Fibroblast of lung (primary cell): ENCODE results near the gene WDR86. TPM values are rescaled to one million over a fixed set of nuclear protein-coding genes. Genes with fewer than 3 reads are reported as not detected.

Experiments used
- DNase-seq, 2 donors: peaks; one replicate each; pipeline versions ENCODE4 v3.0.0 to v3.0.0-alpha.2; 2010; ENCODE audit warnings: low read depth in 2 of 2
- H2AFZ ChIP-seq: 2 replicates; pipeline ENCODE4 v1.5.1; 2012; ENCODE audit warnings: low read length, control low read depth, inconsistent platforms
- H3K27ac ChIP-seq: 2 replicates; pipeline ENCODE4 v1.5.1; 2011; ENCODE audit warnings: low read length, control low read depth; ENCODE audit not compliant: insufficient read depth
- H3K27me3 ChIP-seq: 2 replicates; pipeline ENCODE4 v1.5.1; 2011; ENCODE audit warnings: mild to moderate bottlenecking, low read length; ENCODE audit not compliant: control insufficient read depth, insufficient read depth
- H3K36me3 ChIP-seq: 2 replicates; pipeline ENCODE4 v1.5.1; 2011; ENCODE audit warnings: low read length; ENCODE audit not compliant: control insufficient read depth, insufficient read depth
- H3K4me1 ChIP-seq: 2 replicates; pipeline ENCODE4 v1.5.1; 2011; ENCODE audit warnings: low read length; ENCODE audit not compliant: control insufficient read depth, insufficient read depth; ENCODE audit errors: extremely low read depth
- H3K4me2 ChIP-seq: 2 replicates; pipeline ENCODE4 v1.5.1; 2011; ENCODE audit warnings: low read length, control low read depth; ENCODE audit not compliant: insufficient read depth; ENCODE audit errors: extremely low read depth
- H3K4me3 ChIP-seq, 4 experiments: fragments of 200-600 bp in 1 of 4; sonication (generic) in 1 of 4; replicated peaks in 1 of 4; 2 replicates each; pipeline ENCODE4 v1.5.1; 2011 to 2016; ENCODE audit warnings: low read length in 4 of 4, low read depth in 3 of 4, mild to moderate bottlenecking in 3 of 4, control low read depth in 2 of 4, inconsistent platforms in 1 of 4, mixed read lengths in 1 of 4; ENCODE audit not compliant: insufficient read depth in 1 of 4; ENCODE audit errors: control extremely low read depth in 1 of 4
- H3K79me2 ChIP-seq: 2 replicates; pipeline ENCODE4 v1.5.1; 2012; ENCODE audit warnings: mild to moderate bottlenecking, low read length, inconsistent platforms; ENCODE audit not compliant: control insufficient read depth, insufficient read depth
- H3K9ac ChIP-seq: 2 replicates; pipeline ENCODE4 v1.5.1; 2011; ENCODE audit warnings: mild to moderate bottlenecking, low read length, control low read depth; ENCODE audit not compliant: insufficient read depth
- H3K9me3 ChIP-seq: 2 replicates; pipeline ENCODE4 v1.5.1; 2012; ENCODE audit warnings: low read depth, low read length; ENCODE audit not compliant: control insufficient read depth, insufficient read depth
- H4K20me1 ChIP-seq: 2 replicates; pipeline ENCODE4 v1.5.1; 2011; ENCODE audit warnings: low read length; ENCODE audit not compliant: control insufficient read depth, insufficient read depth; ENCODE audit errors: extremely low read depth
- EZH2 ChIP-seq: IDR thresholded peaks from 2 replicates; pipeline ENCODE4 v1.5.1; 2012; ENCODE audit warnings: low read length, control low read depth, mild to moderate bottlenecking; ENCODE audit errors: missing control alignments
- polyA plus RNA-seq, 2 donors: library from polyadenylated mRNA; depleted of rRNA in 1 of 2; stranded (reverse) in 1 of 2; unstranded in 1 of 2; fragments of >200 nt; gene quantifications; 2 replicates each; pipeline ENCODE4 v1.2.1, GENCODE V29; 2011 to 2012; ENCODE audit warnings: missing spikeins in 1 of 2
- total RNA-seq: library from RNA; depleted of rRNA; stranded (reverse); fragments of >200 nt; gene quantifications from 2 replicates; pipeline ENCODE4 v1.2.1, GENCODE V29; 2014
- TF ChIP-seq, protein P1 (sequence below), 2 donors: IDR thresholded peaks in 1 of 2; conservative IDR thresholded peaks in 1 of 2; 1 replicate in 1 of 2; 2 replicates in 1 of 2; pipeline ENCODE4 v1.5.1; 2011 to 2012; ENCODE audit warnings: low read length in 2 of 2, control low read depth in 1 of 2, inconsistent platforms in 1 of 2, low read depth in 1 of 2, mild to moderate bottlenecking in 1 of 2

The WDR86 gene
- total and polyA plus RNA-seq, 2 donors (not counting 1 experiment from before 2014, with no cell fraction given), result 0.33 TPM; not detected in 1

- Histone ChIP-seq H3K4me3 (no peak overlapping the region), H3K27ac (no peak overlapping the region), H4K20me1 (no peaks in the 10 kb centered on the region), H2AFZ (no peak overlapping the region), H3K9ac (no peak overlapping the region), H3K27me3 (no peaks in the 10 kb centered on the region), H3K36me3 (no peaks in the 10 kb centered on the region), H3K4me2 (no peak overlapping the region), H3K9me3 (no peaks in the 10 kb centered on the region), H3K79me2 (no peaks in the 10 kb centered on the region), H3K4me1 (peaks cover 9% of the 10 kb centered on the region)
- TF ChIP-seq, protein P1, sequence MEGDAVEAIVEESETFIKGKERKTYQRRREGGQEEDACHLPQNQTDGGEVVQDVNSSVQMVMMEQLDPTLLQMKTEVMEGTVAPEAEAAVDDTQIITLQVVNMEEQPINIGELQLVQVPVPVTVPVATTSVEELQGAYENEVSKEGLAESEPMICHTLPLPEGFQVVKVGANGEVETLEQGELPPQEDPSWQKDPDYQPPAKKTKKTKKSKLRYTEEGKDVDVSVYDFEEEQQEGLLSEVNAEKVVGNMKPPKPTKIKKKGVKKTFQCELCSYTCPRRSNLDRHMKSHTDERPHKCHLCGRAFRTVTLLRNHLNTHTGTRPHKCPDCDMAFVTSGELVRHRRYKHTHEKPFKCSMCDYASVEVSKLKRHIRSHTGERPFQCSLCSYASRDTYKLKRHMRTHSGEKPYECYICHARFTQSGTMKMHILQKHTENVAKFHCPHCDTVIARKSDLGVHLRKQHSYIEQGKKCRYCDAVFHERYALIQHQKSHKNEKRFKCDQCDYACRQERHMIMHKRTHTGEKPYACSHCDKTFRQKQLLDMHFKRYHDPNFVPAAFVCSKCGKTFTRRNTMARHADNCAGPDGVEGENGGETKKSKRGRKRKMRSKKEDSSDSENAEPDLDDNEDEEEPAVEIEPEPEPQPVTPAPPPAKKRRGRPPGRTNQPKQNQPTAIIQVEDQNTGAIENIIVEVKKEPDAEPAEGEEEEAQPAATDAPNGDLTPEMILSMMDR (conservative IDR thresholded peaks at IDR 0.05 in 1 of 2, IDR thresholded peaks at IDR 0.05 in 1 of 2; ENCODE audit: low read depth in 1 of 2, low read length in 2 of 2), result no peak
- TF ChIP-seq EZH2, result no peak
- DNase-seq, result no peak
These were observed 23.1 kb upstream of the WDR86 start for GRCh38 chr7:151432658-151433521.

DNA sequence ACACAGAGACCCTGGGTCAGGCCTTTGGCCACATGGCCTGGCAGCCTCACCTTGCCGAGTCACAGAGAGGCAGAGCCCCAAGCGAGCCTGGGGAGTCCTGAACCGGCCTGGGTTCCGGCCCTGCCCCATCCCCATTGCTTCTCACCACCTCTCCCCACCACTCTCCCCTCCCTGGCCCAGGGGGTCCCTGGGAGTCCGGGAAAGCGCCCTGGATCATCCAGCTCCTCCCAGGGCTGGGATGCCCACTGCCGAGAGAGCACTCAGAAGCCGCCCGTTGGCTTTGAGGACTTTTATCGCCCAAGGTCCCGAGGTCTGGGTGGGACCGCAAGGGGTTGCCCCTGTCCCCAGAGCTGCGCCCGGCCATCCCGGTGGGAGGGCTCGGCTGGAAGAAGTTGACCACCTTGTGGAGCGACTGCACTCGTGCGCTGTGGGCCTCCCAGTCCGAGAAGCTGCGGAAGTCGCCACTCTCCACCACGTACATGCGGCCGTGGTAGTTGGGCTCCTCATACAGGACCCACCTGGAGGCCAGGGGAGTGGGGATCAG, 22.0 kb upstream of the WDR86 start:
- Histone ChIP-seq H3K9ac (no peak overlapping the region), H3K27me3 (no peaks in the 10 kb centered on the region), H4K20me1 (no peaks in the 10 kb centered on the region), H2AFZ (no peak overlapping the region), H3K27ac (no peak overlapping the region), H3K79me2 (no peaks in the 10 kb centered on the region), H3K9me3 (no peaks in the 10 kb centered on the region), H3K4me3 (no peak overlapping the region), H3K4me2 (no peak overlapping the region), H3K4me1 (peaks cover 12% of the 10 kb centered on the region), H3K36me3 (no peaks in the 10 kb centered on the region)
- TF ChIP-seq, protein P1 (conservative IDR thresholded peaks at IDR 0.05 in 1 of 2, IDR thresholded peaks at IDR 0.05 in 1 of 2; ENCODE audit: low read depth in 1 of 2, low read length in 2 of 2), result no peak
- no peak for TF ChIP-seq EZH2
- no peak for DNase-seq

DNA sequence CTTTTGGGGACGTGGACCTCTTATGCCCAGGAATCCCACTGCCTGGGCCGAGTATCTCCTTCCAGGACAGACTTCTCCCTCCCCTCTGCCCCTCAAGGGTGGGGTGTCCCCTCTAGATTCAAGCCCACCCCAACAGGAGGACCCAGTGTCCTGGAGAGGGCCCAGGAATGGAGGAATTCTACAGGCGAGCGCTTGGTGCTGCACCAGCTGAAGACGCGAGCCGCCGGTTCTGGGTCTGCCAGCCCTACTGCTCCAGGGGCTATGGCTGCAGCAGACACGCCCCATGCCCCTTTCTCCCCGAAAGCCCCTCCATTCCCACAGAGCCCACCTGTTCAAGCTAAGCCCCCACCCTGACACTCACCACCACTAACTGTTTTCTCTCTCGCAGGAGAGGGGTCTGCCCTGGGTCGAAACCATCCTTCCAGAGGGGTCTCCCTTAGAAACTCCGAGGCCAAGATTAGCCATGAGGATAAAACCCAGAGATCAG, 21.5 kb upstream of the WDR86 start:
- H3K4me3 ChIP-seq, result no peak overlapping the region
- no peak for TF ChIP-seq EZH2
- TF ChIP-seq, protein P1 (conservative IDR thresholded peaks at IDR 0.05 in 1 of 2, IDR thresholded peaks at IDR 0.05 in 1 of 2; ENCODE audit: low read depth in 1 of 2, low read length in 2 of 2), result no peak
- DNase-seq, result no peak

More for the DNA sequence above, 21.5 kb upstream of the WDR86 start:
- Histone ChIP-seq H3K27ac (no peak overlapping the region), H4K20me1 (no peaks in the 10 kb centered on the region), H3K27me3 (no peaks in the 10 kb centered on the region), H3K36me3 (no peaks in the 10 kb centered on the region), H3K4me2 (no peak overlapping the region), H2AFZ (no peak overlapping the region), H3K79me2 (no peaks in the 10 kb centered on the region), H3K4me1 (peaks cover 14% of the 10 kb centered on the region), H3K9ac (no peak overlapping the region), H3K9me3 (no peaks in the 10 kb centered on the region)
